ENCODE measurements around the gene SMIM35.

The SMIM35 gene

GRCh38 chr11:117966908-117967307 is 119.9 kb downstream of the SMIM35 start:
- DNase-seq (ENCODE audit: low read depth in 1 of 2, low spot score in 1 of 2), result no peak

- DNase-seq (ENCODE audit: low read depth in 1 of 2, low spot score in 1 of 2), result no peak
Observed at GRCh38 chr11:117962826-117963225, 123.9 kb downstream of the SMIM35 start.

DNA sequence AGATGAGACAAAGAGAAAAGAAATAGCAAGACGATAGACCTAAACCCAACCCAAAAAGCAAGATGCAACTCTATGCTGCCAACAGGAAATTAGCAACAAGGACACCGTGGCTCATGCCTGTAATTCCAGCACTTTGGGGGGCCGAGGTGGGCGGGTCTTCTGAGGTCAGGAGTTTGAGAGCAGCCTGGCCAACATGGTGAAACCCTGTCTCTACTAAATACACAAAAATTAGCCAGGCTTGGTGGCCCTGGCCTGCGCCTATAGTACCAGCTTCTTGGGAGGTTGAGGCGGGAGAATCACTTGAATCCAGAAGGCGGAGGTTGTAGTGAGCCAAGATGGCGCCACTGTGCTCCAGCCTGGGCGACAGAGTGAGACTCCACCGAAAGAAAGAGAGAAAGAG is 124.9 kb downstream of the SMIM35 start:
- no peak for DNase-seq (ENCODE audit: low read depth in 1 of 2, low spot score in 1 of 2)

- DNase-seq (ENCODE audit: low read depth in 1 of 2, low spot score in 1 of 2), result no peak
Observed at GRCh38 chr11:117960406-117960805, 126.4 kb downstream of the SMIM35 start.

GRCh38 chr11:117959438-117960149 is 127.2 kb downstream of the SMIM35 start:
- DNase-seq (ENCODE audit: low read depth in 1 of 2, low spot score in 1 of 2), result no peak

- no peak for DNase-seq (ENCODE audit: low read depth in 1 of 2, low spot score in 1 of 2)
Observed at GRCh38 chr11:117958949-117959348, 127.8 kb downstream of the SMIM35 start.
